Skin epidermis (tissue), 12 donors: ENCODE results near the gene NPAT.
"Not testable (repeated sequence)": the region's sequence is repeated elsewhere in the genome, so short reads cannot be mapped to it uniquely, and the experiment has no call there.

Experiments
- H3K27ac ChIP-seq, 21 experiments: fragments of 200-600 bp; sonication (generic) in 11 of 21; one replicate each; pipeline ENCODE4 v1.5.0; 2020; ENCODE audit warnings: mild to moderate bottlenecking in 3 of 21, inconsistent platforms in 2 of 21, moderate library complexity in 2 of 21
- H3K4me3 ChIP-seq, 7 experiments: fragments of 200-600 bp; sonication (generic) in 2 of 7; one replicate each; pipeline ENCODE4 v1.5.0; 2020; ENCODE audit warnings: inconsistent platforms in 2 of 7, mild to moderate bottlenecking in 2 of 7, moderate library complexity in 1 of 7

Gene NPAT

DNA sequence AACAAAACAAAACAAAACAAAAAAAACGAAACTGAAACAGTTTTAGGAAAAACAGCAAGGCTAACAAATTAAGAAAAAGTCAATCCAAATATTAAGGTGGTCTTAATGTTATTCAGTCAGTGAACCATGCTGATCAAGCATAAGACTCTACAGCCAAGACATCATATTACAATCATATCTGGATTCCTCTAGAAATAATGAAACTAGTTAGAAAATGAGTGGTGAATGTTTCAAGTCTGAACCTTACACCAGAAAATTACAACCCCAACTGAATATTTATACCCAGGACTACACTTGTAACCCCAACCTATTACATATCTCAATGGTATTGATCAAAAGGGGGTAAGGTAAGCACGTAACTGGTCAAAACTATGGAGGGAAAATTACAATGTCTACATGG lies 52.3 kb downstream of the NPAT start:
- no peak overlapping the region for H3K4me3 ChIP-seq
- peak overlapping the region in 9 of 21 experiments; percentile 2 to 66 (median 31) for H3K27ac ChIP-seq

DNA sequence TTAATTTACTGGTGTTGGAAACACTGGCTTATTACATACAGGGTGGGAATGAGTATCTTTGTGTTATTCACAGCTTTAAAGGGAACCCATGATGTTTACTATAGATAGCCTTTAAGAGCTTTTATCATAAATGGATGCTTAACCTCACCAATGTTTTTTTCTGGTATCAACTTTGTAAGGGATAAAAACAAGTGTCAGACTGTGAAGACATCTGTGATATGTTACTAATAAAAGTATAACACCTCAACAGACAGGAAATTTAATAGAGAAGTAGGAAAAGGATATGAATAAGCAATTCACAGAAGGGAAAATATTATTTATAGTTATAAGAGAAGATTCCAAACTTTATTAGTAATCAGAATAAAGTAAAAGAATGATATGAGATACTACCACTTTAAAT lies 54.8 kb downstream of the NPAT start:
- Histone ChIP-seq H3K27ac (no peak overlapping the region), H3K4me3 (no peak overlapping the region)

DNA sequence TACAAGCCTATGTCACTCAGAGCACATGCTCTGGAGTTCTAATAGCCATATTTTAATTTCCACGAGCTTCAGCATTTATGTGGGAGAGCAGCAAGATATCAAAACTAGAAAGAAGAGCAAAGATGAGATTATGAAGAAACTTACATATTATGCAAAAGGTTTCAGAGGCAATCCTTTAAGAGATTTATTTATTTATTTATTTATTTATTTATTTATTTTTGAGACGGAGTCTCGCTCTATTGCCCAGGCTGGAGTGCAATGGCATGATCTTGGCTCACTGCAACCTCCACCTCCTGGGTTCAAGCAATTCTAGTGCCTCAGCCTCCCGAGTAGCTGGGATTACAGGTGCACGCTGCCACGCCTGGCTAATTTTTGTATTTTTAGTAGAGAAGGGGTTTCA lies 59.6 kb downstream of the NPAT start:
- not testable (repeated sequence) for H3K27ac ChIP-seq, H3K4me3 ChIP-seq

DNA sequence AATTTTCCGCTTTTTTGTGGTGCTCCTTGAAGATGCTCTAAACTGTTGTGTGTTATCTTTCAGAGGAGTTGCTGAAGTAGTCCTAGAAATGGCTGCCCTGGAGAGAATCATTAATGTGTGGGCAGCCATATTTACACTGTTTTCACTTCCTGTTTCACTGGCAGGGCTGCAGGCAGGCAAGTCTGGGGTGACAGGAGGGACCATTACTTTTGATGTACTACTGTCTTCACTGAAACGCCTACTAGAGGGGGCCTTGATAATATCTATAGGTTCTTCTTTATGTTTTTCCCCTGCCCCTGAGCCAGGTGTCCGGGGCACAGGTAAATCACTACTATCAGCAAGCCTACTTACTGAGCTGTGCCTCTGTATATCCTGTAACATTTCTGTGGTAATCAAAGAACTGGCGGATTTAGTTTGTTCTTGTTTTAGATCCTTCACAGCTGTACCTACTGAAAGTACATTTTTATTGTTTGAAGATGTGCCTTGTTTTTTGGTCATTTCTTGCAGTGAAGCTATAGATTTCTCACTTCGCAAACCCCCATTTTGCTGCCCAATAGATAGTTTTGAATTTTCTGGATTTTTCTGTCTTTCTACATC lies 61.4 kb downstream of the NPAT start:
- Histone ChIP-seq H3K27ac (peak overlapping the region in 1 of 21 experiments; percentile 64), H3K4me3 (no peak overlapping the region)

DNA sequence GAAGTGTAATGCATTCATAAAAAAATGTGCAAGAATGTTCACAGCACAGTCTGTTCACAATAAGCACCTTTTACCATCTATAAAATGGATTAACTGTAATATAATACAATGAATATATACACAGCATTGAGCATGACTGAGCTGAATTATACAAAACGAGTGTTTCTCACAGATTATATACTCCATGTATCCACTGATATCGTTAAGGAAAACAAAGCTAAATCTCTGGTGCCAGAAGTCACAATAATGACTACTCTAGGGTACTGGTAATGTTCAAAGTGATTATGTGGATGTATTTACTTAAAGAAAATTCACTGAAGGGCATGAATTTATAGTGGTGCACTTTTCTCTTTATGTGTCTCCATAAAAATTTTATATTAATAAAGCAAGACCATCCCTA lies 67.8 kb downstream of the NPAT start:
- no peak overlapping the region for H3K4me3 ChIP-seq
- H3K27ac ChIP-seq = no peak overlapping the region

DNA sequence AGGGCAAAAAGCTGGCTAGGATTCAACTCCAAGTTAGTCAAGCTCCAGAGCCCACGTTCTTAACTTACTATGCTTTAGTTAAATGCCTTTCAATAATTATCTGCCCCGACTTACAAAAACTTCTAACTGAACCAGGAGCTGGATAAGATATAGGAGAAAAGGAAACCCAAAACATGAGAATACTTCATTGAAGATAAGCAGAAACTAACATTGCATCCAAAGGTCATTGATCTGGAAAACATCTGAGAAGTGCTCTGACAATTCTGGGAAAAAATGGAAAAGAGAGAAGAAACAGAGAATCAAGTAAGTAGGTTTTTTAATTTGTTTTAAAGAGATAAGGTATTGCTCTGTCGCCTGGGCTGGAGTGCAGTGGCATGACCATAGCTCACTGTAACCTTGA lies 73.9 kb downstream of the NPAT start:
- no peak overlapping the region for H3K4me3 ChIP-seq
- H3K27ac ChIP-seq = no peak overlapping the region

DNA sequence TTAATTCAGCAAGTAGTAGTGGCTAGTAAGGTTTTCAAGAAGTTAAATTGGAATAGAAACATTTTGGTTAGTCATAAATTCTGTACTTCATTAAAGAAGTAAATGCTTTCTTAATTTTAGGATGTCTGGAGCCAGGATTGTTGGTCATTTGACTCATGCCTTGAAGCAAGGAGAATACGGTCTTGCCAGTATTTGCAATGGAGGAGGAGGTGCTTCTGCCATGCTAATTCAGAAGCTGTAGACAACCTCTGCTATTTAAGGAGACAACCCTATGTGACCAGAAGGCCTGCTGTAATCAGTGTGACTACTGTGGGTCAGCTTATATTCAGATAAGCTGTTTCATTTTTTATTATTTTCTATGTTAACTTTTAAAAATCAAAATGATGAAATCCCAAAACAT lies 75.3 kb downstream of the NPAT start:
- no peak overlapping the region for H3K27ac ChIP-seq
- H3K4me3 ChIP-seq = no peak overlapping the region

DNA sequence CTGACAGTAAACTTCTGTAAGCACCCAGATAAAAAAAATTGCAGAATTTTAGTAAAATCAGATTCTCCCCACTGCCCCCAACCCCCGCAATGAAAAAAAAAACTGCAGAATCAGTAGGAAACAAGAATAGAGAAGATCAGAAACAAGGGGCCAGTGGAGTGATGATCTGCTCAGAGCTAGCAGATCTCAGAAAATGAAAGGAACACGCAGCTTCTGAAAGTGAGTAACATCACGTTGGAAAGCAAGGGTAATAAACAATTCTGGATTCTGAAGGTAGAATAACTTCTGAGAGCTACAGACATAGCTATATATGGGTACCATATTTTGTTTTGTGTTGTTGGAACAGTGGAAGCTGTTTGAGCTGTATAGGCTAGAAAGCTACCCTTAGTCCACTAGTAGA lies 77.8 kb downstream of the NPAT start:
- Histone ChIP-seq H3K27ac (no peak overlapping the region), H3K4me3 (no peak overlapping the region)

DNA sequence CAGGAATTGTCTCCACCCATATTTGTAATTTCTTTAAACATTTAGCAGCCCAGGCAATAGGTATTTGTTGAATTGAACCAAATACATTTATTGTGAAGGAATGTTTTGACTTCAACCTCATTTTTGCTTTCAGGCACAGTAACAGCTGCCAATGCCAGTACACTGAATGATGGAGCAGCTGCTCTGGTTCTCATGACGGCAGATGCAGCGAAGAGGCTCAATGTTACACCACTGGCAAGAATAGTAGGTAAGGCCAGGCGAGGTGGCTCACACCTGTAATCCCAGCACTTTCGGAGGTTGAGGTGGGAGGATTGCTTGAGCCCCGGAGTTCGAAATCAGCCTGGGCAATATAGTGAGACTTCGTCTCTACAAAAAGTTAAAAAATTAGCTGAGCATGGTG lies 80.1 kb downstream of the NPAT start:
- H3K4me3 ChIP-seq = no peak overlapping the region
- no peak overlapping the region for H3K27ac ChIP-seq

DNA sequence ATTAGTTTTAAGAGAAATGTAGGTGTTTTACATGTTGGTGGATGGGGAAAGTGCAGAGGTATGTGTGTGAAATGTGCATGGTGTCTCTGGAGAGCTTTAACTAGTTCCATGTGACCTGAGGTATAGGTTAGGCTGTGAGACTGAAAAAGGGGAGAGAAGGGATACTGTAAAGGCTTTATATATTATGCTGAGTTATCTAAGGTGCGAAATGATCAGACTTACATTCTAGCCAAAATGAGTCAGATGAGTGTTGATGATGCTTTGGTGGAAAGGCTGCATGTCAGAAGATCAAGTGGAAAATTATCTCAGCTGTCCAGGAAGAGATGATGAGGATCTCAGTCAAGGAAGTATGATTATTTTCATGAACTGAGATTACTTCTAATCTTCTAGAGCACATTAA lies 85.2 kb downstream of the NPAT start:
- Histone ChIP-seq H3K4me3 (no peak overlapping the region), H3K27ac (peak overlapping the region in 2 of 21 experiments; percentile 21 to 51)

DNA sequence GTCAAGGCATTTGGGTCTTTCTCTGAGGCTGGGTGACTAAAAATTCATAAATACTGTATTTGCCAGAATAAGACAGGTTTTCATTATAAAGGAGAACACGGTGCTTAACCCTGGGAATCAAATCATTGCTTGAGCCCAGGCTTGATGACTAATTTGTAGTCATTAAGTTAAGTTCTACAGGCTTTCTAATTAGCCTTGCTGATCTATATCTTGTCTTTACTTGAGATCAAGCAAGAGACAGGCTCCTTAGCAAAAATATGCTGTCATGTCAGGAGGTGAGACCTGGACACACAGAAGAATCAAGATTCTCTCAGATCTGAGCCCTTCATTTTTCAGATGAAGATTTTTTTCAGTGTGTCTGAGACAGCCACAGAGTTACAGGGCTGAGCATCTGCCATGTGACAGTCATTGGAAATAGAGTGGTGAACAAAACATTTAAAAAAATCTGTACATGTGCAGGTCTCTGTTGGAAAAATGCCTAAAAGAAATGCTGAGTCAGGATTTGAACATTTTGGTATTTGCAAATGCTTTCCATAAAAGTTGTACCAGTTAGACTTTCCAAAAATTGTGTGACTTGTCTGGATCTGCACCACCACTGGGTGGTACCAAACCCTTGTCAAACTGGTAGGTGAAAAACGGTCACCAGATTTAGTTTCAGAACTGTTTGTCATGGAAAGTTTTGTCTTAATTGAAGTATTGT lies 86.4 kb downstream of the NPAT start:
- Histone ChIP-seq H3K27ac (peak overlapping the region in 2 of 21 experiments; percentile 4 to 51), H3K4me3 (no peak overlapping the region)

DNA sequence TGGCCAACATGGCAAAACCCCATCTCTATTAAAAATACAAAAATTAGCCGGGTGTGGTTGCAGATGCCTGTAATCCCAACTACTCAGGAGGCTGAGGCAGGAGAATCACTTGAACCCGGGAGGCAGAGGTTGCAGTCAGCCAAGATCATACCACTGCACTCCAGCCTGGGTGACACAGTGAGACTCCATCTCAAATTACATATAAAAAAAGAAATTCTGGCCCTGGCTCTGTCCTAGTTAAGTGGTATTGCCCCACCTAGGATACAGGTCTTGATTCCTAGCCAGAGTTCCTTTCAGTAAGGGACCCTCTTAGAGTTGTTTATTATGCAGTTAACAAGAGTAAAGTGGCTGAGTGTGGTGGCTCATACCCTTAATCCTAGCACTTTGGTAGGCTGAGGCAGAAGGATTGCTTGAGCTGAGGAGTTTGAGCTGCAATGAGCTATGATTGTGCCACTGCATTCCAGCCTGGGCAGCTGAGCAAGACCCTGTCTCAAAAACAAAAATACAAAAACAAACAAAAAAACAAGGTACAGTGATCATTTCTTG lies 89.4 kb downstream of the NPAT start:
- not testable (repeated sequence) for H3K4me3 ChIP-seq
- H3K27ac ChIP-seq = peak overlapping the region in 1 of 21 experiments; percentile 10

DNA sequence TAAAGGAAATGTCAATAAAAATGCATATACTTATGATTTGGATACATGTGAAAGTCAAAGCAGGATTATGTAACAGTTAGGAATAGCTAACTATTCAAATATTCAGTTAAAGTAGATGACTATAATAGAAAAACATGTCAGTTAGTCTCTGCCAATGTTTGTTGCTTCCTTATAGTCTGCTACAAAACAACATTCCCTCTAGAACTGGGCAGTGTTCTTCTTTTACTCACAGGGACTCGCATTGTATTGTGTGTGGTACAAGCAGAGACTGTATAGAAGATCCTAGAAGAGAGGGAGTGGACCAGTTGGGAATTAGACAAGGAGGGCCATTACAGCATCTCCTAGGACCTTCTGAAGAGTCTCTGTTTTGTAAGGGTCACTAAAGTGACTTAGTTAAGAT lies 90.4 kb downstream of the NPAT start:
- Histone ChIP-seq H3K27ac (no peak overlapping the region), H3K4me3 (no peak overlapping the region)

DNA sequence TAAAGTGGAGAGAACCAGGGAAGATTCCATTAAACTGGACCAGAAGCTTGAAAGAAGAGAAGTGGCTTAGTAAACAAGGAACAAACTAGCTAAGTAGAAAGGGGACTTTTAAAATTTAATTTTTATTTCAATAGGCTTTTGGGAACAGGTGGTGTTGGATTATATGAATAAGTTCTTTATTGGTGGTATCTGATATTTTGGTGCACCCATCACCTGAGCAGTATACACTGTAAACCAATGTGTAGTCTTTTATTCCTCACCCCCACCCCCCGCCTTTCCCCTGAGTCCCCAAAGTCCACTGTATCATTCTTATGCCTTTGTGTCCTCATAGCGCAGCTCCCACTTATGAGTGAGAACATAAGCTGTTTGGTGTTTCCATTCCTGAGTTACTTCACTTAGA lies 93.7 kb downstream of the NPAT start:
- Histone ChIP-seq H3K27ac (no peak overlapping the region), H3K4me3 (no peak overlapping the region)

DNA sequence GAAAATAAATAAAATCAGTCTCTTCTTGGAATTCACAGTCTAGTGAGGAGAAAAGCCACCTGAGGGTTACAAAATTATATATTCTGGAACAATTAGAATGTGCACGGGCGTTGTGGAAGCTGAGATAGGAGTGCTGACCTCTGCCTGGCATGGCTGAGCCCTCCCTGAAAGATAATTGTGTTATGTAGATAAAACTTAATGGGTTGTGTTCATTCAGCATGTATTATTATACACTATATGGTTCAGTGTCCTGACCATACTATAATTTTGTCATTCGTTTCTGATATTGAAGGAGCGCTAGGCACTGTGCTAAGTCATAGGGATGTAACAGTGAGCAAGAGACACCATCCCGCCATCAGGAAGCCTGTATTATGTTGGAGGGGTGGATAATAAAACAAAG lies 97.3 kb downstream of the NPAT start:
- H3K27ac ChIP-seq = no peak overlapping the region
- no peak overlapping the region for H3K4me3 ChIP-seq

DNA sequence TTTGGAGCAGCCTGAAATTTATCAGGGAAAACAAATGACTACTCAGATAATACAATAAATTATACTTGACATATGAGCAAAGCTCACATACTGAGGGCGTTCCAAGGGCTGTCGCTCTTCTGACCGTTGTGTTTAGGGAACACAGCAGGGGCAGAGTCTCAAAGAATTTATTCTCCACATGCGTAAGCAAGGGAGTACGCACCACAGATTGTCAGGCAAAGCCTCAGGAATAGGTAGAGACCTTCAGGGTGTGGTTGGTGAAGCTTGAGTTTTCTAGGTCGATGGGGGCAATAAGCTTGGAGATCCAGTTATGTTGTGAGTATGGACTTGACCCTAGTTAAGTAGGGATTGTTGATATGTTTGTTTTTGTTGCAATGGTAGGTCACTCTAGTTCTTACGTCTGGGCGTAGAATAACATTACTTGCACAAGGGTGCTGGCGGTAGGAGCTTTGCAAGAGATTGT lies 100.2 kb downstream of the NPAT start:
- H3K4me3 ChIP-seq = peak overlapping the region; percentile 52 to 91 (median 72)
- peak overlapping the region in 14 of 21 experiments; percentile 67 to 96 (median 87) for H3K27ac ChIP-seq

DNA sequence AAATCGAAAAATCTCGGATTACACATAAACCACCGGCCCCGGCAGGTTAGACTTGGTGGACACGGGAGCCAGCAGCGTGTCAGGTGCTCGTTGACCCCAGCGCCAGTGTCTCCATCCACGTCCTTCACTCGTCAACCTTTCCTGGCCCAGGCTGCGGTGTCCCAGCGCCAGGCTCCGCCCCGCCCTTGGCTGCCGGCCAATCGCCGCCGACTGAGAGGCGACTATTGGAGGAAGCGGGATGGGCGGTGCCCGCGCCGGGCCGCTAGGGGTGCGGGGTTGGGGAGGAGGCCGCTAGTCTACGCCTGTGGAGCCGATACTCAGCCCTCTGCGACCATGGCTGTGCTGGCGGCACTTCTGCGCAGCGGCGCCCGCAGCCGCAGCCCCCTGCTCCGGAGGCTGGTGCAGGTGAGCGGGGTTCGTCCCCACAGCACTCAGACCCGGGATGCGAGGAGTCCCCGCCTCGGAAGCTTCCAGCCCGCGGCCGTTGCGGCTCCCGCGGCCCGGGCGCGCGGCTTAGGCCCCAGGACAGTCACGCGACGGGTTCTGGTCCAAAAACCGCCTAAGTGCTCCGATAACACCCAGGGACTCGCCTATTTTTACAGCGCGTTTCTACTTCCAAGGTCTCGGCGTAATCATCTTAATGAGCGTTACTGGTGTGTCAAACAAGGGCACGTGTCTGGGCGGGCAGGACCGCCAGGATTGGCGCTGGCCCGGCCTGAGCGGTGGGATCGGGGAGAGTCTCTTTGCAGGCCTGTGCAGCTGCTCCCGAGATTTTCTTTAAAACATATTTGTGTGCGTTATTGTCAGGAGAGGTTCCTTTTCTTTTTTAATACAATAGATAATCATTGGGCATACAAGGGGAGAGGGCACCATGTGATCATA lies 100.9 kb downstream of the NPAT start, which contains the start of gene ACAT1:
Gene ACAT1 (plus strand): TSS at position 294 of the 882 bp plus-strand sequence. CDS start 40 bp downstream, at position 334.
- Histone ChIP-seq H3K27ac (peak within 1 kb of the TSS; percentile 29 to 96 (median 81)), H3K4me3 (peak within 1 kb of the TSS; percentile 52 to 91 (median 72))

DNA sequence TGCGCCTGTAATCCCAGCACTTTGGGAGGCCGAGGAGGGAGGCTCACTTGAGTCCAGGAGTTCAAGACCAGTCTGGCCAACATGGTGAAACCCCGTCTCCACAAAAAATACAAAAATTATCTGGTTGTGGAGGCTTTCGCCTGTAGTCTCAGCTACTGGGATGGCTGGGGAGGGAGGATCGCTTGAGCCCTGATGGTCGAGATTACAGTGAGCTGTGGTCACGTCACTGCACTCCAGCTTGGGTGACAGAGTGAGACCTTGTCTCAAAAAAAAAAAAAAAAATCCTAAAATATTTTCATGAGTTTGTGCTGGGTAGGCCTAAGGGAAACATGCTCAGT lies 101.5 kb downstream of the NPAT start:
- H3K4me3 ChIP-seq = peak overlapping the region; percentile 52 to 91 (median 72)
- H3K27ac ChIP-seq = peak overlapping the region in 16 of 21 experiments; percentile 59 to 96 (median 84)

DNA sequence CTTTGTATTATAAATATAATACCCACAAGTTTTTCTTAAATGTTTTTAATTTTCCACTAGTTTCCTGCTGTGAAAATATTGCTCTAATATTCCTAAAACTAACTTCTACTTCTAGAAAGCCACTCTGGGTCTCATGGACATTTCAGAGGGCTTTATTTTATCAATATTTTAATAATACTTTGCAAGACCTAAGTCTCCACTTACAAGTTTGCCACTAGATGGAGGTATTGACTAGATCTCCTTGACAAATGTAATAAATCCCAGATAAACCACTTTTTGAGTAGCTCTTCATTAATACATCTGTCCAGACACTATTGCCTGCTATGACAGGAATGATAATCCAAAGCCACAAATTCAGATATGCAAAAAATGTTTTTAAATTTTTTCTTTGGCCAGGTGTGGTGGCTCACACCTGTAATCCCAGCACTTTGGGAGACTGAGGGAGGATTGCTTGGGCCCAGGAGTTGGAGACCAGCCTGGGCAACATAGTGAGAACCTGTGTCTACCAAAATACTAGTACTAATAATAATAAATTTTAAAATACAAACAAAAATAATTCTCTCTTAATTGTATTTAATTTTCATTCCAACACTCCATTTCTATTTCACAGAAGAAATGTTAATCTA lies 104.6 kb downstream of the NPAT start:
- H3K4me3 ChIP-seq = no peak overlapping the region
- no peak overlapping the region for H3K27ac ChIP-seq
